ENCODE data around the gene G6PC3. TPM values are rescaled to one million over a fixed set of nuclear protein-coding genes. Genes with fewer than 3 reads are reported as not detected.

G6PC3 gene
- total and polyA plus RNA-seq, 7 donors, result 8.4 to 45.5 (median 25.7) TPM

Small RNA genes lying within 50 kb of the gene (small RNA-seq; reads per million reads assigned to genes)
- gene RF00012, result 0 reads per million in 3 donors

Other genes with a start within 250 kb of the G6PC3 start
- 10 to 100 TPM in 1 of 4 donors, 1 to 10 TPM in 3; 5.0 to 10.5 (median 6.0) TPM for gene MPP3, start 237.6 kb upstream of the G6PC3 start, total RNA-seq
- 1 to 10 TPM in 2 of 3 donors, under 1 TPM in 1; 0.23 to 1.9 (median 1.2) TPM for gene MPP3, start 237.6 kb upstream of the G6PC3 start, polyA plus RNA-seq
- 1 to 10 TPM; 1.5 to 5.3 (median 2.6) TPM for gene CD300LG, start 223.6 kb upstream of the G6PC3 start, total RNA-seq
- gene CD300LG, start 223.6 kb upstream of the G6PC3 start, polyA plus RNA-seq, result 1 to 10 TPM in 1 of 3 donors, under 1 TPM in 1, not detected in 1; 0.60 to 1.5 TPM
- gene MPP2, start 163.2 kb upstream of the G6PC3 start, total RNA-seq, result 10 to 100 TPM; 10.9 to 33.0 (median 14.9) TPM
- 1 to 10 TPM in 1 of 3 donors, under 1 TPM in 2; 0.23 to 1.6 (median 0.60) TPM for gene MPP2, start 163.2 kb upstream of the G6PC3 start, polyA plus RNA-seq
- gene PPY, start 128.3 kb upstream of the G6PC3 start, total RNA-seq, result not detected
- not detected for gene PPY, start 128.3 kb upstream of the G6PC3 start, polyA plus RNA-seq
- gene PYY, start 116.8 kb upstream of the G6PC3 start, total RNA-seq, result 1 to 10 TPM in 1 of 4 donors, not detected in 3; 3.2 TPM
- gene PYY, start 116.8 kb upstream of the G6PC3 start, polyA plus RNA-seq, result 100 to 1,000 TPM in 1 of 3 donors, 10 to 100 TPM in 2; 32.6 to 185 (median 63.1) TPM
- gene NAGS, start 66.1 kb upstream of the G6PC3 start, total RNA-seq, result 1 to 10 TPM in 1 of 4 donors, under 1 TPM in 3; 0.54 to 1.4 (median 0.77) TPM
- gene NAGS, start 66.1 kb upstream of the G6PC3 start, polyA plus RNA-seq, result 10 to 100 TPM in 2 of 3 donors, 1 to 10 TPM in 1; 3.9 to 13.2 (median 10.9) TPM
- gene TMEM101, start 55.8 kb upstream of the G6PC3 start, total RNA-seq, result 10 to 100 TPM; 21.3 to 37.8 (median 26.3) TPM
- 10 to 100 TPM; 14.1 to 42.9 (median 22.2) TPM for gene TMEM101, start 55.8 kb upstream of the G6PC3 start, polyA plus RNA-seq
- gene LSM12, start 4.1 kb upstream of the G6PC3 start, total RNA-seq, result 10 to 100 TPM; 33.8 to 46.9 (median 40.1) TPM
- 10 to 100 TPM; 28.8 to 41.6 (median 37.9) TPM for gene LSM12, start 4.1 kb upstream of the G6PC3 start, polyA plus RNA-seq
- gene HDAC5, start 52.9 kb downstream of the G6PC3 start, total RNA-seq, result 10 to 100 TPM; 58.2 to 87.5 (median 69.4) TPM
- gene HDAC5, start 52.9 kb downstream of the G6PC3 start, polyA plus RNA-seq, result 10 to 100 TPM; 15.3 to 21.8 (median 16.8) TPM
- gene HROB, start 71.2 kb downstream of the G6PC3 start, total RNA-seq, result 1 to 10 TPM in 1 of 4 donors, under 1 TPM in 3; 0.36 to 3.3 (median 0.52) TPM
- 1 to 10 TPM in 1 of 3 donors, under 1 TPM in 1, not detected in 1; 0.69 to 3.1 TPM for gene HROB, start 71.2 kb downstream of the G6PC3 start, polyA plus RNA-seq
- 1 to 10 TPM in 3 of 4 donors, under 1 TPM in 1; 0.82 to 4.2 (median 1.6) TPM for gene ASB16, start 100.0 kb downstream of the G6PC3 start, total RNA-seq
- gene ASB16, start 100.0 kb downstream of the G6PC3 start, polyA plus RNA-seq, result under 1 TPM in 1 of 3 donors, not detected in 2; 0.19 TPM
- gene TMUB2, start 116.2 kb downstream of the G6PC3 start, total RNA-seq, result 10 to 100 TPM; 26.9 to 40.3 (median 29.2) TPM
- 10 to 100 TPM; 19.0 to 41.3 (median 22.2) TPM for gene TMUB2, start 116.2 kb downstream of the G6PC3 start, polyA plus RNA-seq
- 10 to 100 TPM; 26.4 to 37.4 (median 35.0) TPM for gene ATXN7L3, start 129.1 kb downstream of the G6PC3 start, total RNA-seq
- gene ATXN7L3, start 129.1 kb downstream of the G6PC3 start, polyA plus RNA-seq, result 10 to 100 TPM; 36.0 to 59.8 (median 43.0) TPM
- gene UBTF, start 148.9 kb downstream of the G6PC3 start, total RNA-seq, result 10 to 100 TPM; 43.4 to 58.4 (median 52.5) TPM
- gene UBTF, start 148.9 kb downstream of the G6PC3 start, polyA plus RNA-seq, result 10 to 100 TPM; 26.8 to 55.0 (median 28.2) TPM
- under 1 TPM in 1 of 4 donors, not detected in 3; under 0.01 TPM for gene SLC4A1, start 197.4 kb downstream of the G6PC3 start, total RNA-seq
- under 1 TPM in 1 of 3 donors, not detected in 2; 0.23 TPM for gene SLC4A1, start 197.4 kb downstream of the G6PC3 start, polyA plus RNA-seq
- gene RUNDC3A, start 237.9 kb downstream of the G6PC3 start, total RNA-seq, result 10 to 100 TPM in 1 of 4 donors, 1 to 10 TPM in 3; 1.2 to 10.5 (median 6.0) TPM
- gene RUNDC3A, start 237.9 kb downstream of the G6PC3 start, polyA plus RNA-seq, result 1 to 10 TPM in 2 of 3 donors, under 1 TPM in 1; 0.46 to 2.5 (median 1.2) TPM

All from sigmoid colon (tissue), 7 donors.